ENCODE results near the gene MBD3L2. TPM values are rescaled to one million over a fixed set of nuclear protein-coding genes. Genes with fewer than 3 reads are reported as not detected.
"Not testable (repeated sequence)": the region's sequence is repeated elsewhere in the genome, so short reads cannot be mapped to it uniquely, and the experiment has no call there.

The MBD3L2 gene
- not detected in 3 replicates for total RNA-seq
- long read RNA-seq, result 0 reads

DNA sequence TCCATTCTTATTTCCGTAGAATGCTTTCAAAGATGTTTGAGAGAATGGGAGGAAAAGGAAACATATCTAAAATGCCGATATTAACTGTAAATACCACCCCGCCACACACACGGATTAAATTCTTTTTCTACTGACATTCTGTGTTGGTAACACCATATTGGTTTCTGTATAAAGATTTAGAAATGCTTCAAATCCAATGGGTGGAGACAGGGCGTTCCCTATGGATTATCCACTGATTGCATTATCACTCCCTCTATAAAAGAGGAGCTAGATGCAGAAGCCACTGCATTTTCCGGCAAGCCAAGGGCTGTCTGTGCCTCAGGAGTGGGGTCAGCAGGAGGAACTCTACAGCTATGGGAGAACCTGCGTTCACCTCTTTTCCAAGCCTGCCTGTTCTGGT, at the start of gene MBD3L2:
TSS of gene MBD3L2 (plus strand) at position 301 of the 400 bp plus-strand sequence. CDS start at position 354, 53 bp downstream.
- not testable (repeated sequence) for H3K27ac Mint-ChIP-seq (ENCODE audit: unreplicated experiment); H3K4me3 Mint-ChIP-seq (ENCODE audit: unreplicated experiment); DNase-seq (ENCODE audit: low spot score); H3K9me3 Mint-ChIP-seq (ENCODE audit: low read depth); H3K4me1 Mint-ChIP-seq (ENCODE audit: low read depth); H3K36me3 Mint-ChIP-seq (ENCODE audit: low read depth); H3K27me3 Mint-ChIP-seq (ENCODE audit: low read depth)

DNA sequence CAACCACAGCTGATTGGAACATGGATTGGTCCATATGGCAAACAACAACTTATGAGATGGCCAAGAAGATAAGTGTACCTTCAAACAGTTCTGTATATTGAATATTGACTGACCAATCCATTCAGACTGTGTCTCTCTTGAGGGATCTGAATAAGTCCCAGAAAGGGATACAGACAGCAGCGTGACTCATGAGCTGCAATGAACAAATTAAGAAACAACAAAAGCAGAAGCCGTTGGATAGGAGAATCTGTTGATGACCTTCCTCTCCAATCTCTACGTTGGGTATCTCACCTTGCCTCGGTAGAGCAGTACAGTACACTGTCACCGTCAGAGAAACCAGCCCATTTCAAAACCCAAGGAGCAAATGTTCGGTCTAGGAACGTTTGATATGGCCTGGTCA, 49.2 kb upstream of the MBD3L2 start:
- Mint-ChIP-seq H3K4me1 (ENCODE audit: low read depth) (no peaks in the 10 kb centered on the region), H3K4me3 (ENCODE audit: unreplicated experiment) (no peak overlapping the region), H3K36me3 (ENCODE audit: low read depth) (no peaks in the 10 kb centered on the region), H3K27me3 (ENCODE audit: low read depth) (peaks cover 8% of the 10 kb centered on the region), H3K27ac (ENCODE audit: unreplicated experiment) (no peak overlapping the region), H3K9me3 (ENCODE audit: low read depth) (peaks cover 10% of the 10 kb centered on the region)
- DNase-seq (ENCODE audit: low spot score), result no peak
- TF ChIP-seq, protein P1, sequence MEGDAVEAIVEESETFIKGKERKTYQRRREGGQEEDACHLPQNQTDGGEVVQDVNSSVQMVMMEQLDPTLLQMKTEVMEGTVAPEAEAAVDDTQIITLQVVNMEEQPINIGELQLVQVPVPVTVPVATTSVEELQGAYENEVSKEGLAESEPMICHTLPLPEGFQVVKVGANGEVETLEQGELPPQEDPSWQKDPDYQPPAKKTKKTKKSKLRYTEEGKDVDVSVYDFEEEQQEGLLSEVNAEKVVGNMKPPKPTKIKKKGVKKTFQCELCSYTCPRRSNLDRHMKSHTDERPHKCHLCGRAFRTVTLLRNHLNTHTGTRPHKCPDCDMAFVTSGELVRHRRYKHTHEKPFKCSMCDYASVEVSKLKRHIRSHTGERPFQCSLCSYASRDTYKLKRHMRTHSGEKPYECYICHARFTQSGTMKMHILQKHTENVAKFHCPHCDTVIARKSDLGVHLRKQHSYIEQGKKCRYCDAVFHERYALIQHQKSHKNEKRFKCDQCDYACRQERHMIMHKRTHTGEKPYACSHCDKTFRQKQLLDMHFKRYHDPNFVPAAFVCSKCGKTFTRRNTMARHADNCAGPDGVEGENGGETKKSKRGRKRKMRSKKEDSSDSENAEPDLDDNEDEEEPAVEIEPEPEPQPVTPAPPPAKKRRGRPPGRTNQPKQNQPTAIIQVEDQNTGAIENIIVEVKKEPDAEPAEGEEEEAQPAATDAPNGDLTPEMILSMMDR (IDR thresholded peaks at IDR 0.05), result no peak

DNA sequence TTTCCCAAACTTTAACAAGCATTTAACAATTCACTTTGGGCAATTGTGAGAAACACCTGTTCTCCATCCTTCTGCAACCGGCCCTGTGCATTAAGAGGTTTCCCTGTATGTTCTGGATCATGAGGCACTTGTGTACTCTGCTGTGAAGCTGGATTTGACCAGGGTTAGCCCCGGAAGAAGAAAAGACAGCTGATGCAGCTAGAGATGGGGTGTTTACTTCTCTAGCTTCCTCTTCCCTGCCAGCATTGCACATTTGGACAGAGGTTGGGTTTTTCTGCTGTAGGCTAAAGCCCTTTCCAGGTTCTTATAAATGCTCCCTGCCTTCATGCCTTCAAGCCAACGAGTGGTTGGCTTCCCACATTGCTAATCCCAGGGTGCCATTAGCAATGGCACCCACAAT, 48.8 kb upstream of the MBD3L2 start:
- H3K4me3 Mint-ChIP-seq (ENCODE audit: unreplicated experiment), result no peak overlapping the region
- peaks cover 6% of the 10 kb centered on the region for H3K9me3 Mint-ChIP-seq (ENCODE audit: low read depth)
- H3K27me3 Mint-ChIP-seq (ENCODE audit: low read depth), result peaks cover 8% of the 10 kb centered on the region
- TF ChIP-seq, protein P1 (IDR thresholded peaks at IDR 0.05), result no peak
- H3K27ac Mint-ChIP-seq (ENCODE audit: unreplicated experiment), result no peak overlapping the region
- H3K36me3 Mint-ChIP-seq (ENCODE audit: low read depth), result no peaks in the 10 kb centered on the region
- no peak for DNase-seq (ENCODE audit: low spot score)
- H3K4me1 Mint-ChIP-seq (ENCODE audit: low read depth), result no peaks in the 10 kb centered on the region

DNA sequence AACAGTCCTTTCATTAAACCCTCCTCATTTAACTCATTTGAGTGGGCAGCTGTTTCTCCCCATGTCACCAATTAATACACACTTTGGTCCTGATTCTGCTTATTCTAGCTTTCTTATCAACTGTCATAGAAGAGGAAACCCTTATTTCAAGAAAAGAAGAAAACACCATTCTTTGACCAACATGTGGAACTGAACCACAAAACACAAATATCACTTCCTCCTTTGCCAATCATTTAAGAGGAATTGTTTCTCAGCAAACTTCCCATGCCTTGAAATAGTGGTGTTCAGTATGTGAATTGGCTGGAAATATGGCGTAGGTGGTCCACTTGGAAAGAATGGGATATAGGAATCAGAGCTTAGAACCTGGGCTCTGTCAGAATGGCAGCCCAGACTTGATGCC, 48.3 kb upstream of the MBD3L2 start:
- Mint-ChIP-seq H3K27ac (ENCODE audit: unreplicated experiment) (no peak overlapping the region), H3K9me3 (ENCODE audit: low read depth) (peaks cover 1% of the 10 kb centered on the region), H3K4me3 (ENCODE audit: unreplicated experiment) (no peak overlapping the region), H3K4me1 (ENCODE audit: low read depth) (no peaks in the 10 kb centered on the region), H3K27me3 (ENCODE audit: low read depth) (peaks cover 8% of the 10 kb centered on the region), H3K36me3 (ENCODE audit: low read depth) (no peaks in the 10 kb centered on the region)
- TF ChIP-seq, protein P1 (IDR thresholded peaks at IDR 0.05), result no peak
- no peak for DNase-seq (ENCODE audit: low spot score)

DNA sequence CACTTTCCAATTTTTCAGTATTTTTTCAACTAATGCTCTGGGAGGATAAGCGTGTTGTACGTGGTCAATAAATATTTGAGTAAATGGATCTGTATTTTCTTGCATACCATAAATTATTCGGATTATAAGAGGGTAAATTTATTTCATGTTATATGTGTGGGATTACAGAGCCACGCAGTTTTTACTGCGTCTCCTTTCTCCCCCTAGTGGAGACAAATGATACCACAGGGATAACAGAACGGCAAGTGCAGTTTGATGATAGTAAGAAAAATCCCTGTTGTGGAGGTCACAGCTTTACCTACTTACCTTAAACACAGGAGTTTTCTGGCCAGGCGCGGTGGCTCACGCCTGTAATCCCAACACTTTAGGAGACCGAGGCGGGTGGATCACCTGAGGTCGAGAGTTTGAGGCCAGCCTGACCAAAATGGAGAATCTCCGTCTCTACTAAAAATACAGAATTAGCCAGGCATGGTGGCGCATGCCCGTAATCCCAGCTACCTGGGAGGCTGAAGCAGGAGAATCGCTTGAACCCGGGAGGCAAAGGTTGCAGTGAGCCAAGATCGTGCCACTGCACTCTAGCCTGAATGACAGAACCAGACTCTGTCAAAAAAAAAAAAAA, 44.7 kb upstream of the MBD3L2 start:
- Mint-ChIP-seq H3K36me3 (ENCODE audit: low read depth) (no peaks in the 10 kb centered on the region), H3K4me1 (ENCODE audit: low read depth) (no peaks in the 10 kb centered on the region), H3K27me3 (ENCODE audit: low read depth) (peaks cover 8% of the 10 kb centered on the region), H3K9me3 (ENCODE audit: low read depth) (no peaks in the 10 kb centered on the region), H3K27ac (ENCODE audit: unreplicated experiment) (no peak overlapping the region), H3K4me3 (ENCODE audit: unreplicated experiment) (no peak overlapping the region)
- DNase-seq (ENCODE audit: low spot score), result no peak
- TF ChIP-seq, protein P1 (IDR thresholded peaks at IDR 0.05), result peak; percentile 88

DNA sequence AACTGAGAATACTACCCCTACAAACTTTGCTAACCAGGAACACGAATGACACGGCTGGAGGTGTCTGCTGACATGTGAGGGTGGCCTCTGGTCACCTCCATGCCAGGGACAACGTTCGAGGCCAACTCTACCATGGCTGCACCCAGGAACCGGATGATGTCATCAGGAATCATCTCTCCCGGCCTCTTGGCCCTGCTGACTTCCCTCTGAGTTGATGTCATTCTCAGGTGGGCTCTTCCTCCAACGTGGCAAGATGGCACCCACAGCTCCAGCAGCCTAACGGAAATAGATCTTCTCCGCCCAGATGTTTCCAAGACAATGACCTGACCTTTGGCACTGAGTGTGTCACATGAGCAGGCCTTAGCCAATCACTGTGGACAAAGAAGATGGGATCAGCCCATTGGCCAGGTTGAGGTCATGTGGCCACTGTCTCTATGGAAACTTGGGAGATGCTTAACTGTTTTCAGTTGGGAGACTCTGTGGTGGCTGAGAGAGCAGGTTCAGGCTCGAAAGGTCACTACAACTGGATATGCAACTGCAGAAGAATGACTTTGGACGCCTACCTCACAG, 42.9 kb upstream of the MBD3L2 start:
- TF ChIP-seq, protein P1 (IDR thresholded peaks at IDR 0.05), result no peak
- Mint-ChIP-seq H3K4me1 (ENCODE audit: low read depth) (no peaks in the 10 kb centered on the region), H3K27ac (ENCODE audit: unreplicated experiment) (no peak overlapping the region), H3K9me3 (ENCODE audit: low read depth) (no peaks in the 10 kb centered on the region), H3K27me3 (ENCODE audit: low read depth) (peaks cover 3% of the 10 kb centered on the region), H3K4me3 (ENCODE audit: unreplicated experiment) (no peak overlapping the region), H3K36me3 (ENCODE audit: low read depth) (no peaks in the 10 kb centered on the region)
- DNase-seq (ENCODE audit: low spot score), result no peak

All from chondrocyte (in vitro differentiated cells).